Vagina (tissue), 2 donors: ENCODE measurements around the gene GNL1. TPM values are rescaled to one million over a fixed set of nuclear protein-coding genes. Genes with fewer than 3 reads are reported as not detected.
A peak's percentile ranks its signal among the peaks of the same experiment; 100 is the strongest.

ENCODE experiments used
- DNase-seq, 2 donors: peaks; one replicate each; pipeline ENCODE4 v3.0.0-alpha.2; 2017; ENCODE audit errors: extremely low spot score in 2 of 2
- H3K27ac ChIP-seq: fragments of 200-600 bp; sonication (generic); one replicate; pipeline ENCODE4 v1.5.1; 2019
- H3K27me3 ChIP-seq: fragments of 200-600 bp; sonication (generic); one replicate; pipeline ENCODE4 v1.5.1; 2019
- H3K36me3 ChIP-seq, 2 donors: fragments of 200-600 bp; sonication (generic); one replicate each; pipeline ENCODE4 v1.5.1; 2017 to 2019
- H3K4me1 ChIP-seq: fragments of 200-600 bp; sonication (generic); one replicate; pipeline ENCODE4 v1.5.1; 2019
- H3K4me3 ChIP-seq, 2 donors: fragments of 200-600 bp; sonication (generic); 1 replicate in 1 of 2; 2 replicates in 1 of 2; pipeline ENCODE4 v1.5.1; 2016 to 2019
- H3K9me3 ChIP-seq: fragments of 200-600 bp; sonication (generic); one replicate; pipeline ENCODE4 v1.5.1; 2019
- POLR2A ChIP-seq, 2 donors: fragments of 450-650 bp; IDR thresholded peaks; one replicate each; pipeline ENCODE4 v1.6.1; 2017; ENCODE audit warnings: antibody characterized with exemption in 2 of 2, mild to moderate bottlenecking in 2 of 2, moderate library complexity in 2 of 2
- POLR2AphosphoS5 ChIP-seq, 2 donors: sonication (generic); formaldehyde crosslinking; IDR thresholded peaks; one replicate each; pipeline ENCODE4 v1.9.0; 2017; ENCODE audit warnings: antibody characterized with exemption in 2 of 2, mild to moderate bottlenecking in 2 of 2, low read depth in 1 of 2; ENCODE audit not compliant: insufficient read depth in 1 of 2
- intact Hi-C: fragments of 100-400 bp; cut with DNase I; formaldehyde crosslinking; loops from one replicate; pipeline ENCODE4 v1.15.1; 2023
- total RNA-seq: library from RNA; depleted of rRNA; stranded (reverse); fragments of >200 nt; gene quantifications from one replicate; pipeline ENCODE4 v1.2.3, GENCODE V29; 2016
- TF ChIP-seq, protein P1 (sequence below), 3 experiments: fragments of 450-650 bp in 2 of 3; fragments of 200-600 bp in 1 of 3; sonication (generic) in 1 of 3; IDR thresholded peaks; one replicate each; pipeline ENCODE4 v1.5.1; 2017 to 2019; ENCODE audit warnings: antibody characterized with exemption in 3 of 3, mild to moderate bottlenecking in 2 of 3, moderate library complexity in 2 of 3

GNL1 gene
- total RNA-seq, 1 donor from 2014 or later = 24.1 TPM

DNA sequence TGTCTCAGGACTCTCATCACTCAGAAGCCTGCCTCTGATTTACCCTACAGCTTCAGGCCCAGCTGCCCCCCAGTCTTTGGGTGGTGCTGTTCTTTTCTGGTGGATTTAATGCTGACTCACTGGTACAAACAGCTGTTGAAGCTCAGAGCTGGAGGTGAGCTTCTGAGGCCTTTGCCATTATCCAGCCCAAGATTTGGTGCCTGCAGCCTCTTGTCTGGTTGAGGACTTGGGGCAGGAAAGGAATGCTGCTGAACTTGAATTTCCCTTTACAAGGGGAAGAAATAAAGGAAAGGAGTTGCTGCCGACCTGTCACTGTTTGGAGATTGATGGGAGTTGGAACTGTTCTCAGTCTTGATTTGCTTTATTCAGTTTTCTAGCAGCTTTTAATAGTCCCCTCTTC is 34.7 kb upstream of the GNL1 start:
- H3K27me3 ChIP-seq = no peaks in the 10 kb centered on the region
- peaks cover 22% of the 10 kb centered on the region for H3K4me1 ChIP-seq
- no peak for DNase-seq
- peak overlapping the region; percentile 67 for H3K27ac ChIP-seq
- H3K4me3 ChIP-seq = no peak overlapping the region
- peaks cover 3 to 47% of the 10 kb centered on the region in 2 donors for H3K36me3 ChIP-seq
- no peaks in the 10 kb centered on the region for H3K9me3 ChIP-seq
- intact Hi-C loops = no loop called here
- peak in 1 of 2 donors; percentile 77 for TF ChIP-seq POLR2AphosphoS5 (IDR thresholded peaks at IDR 0.05; ENCODE audit: insufficient read depth in 1 of 2, low read depth in 1 of 2)
- TF ChIP-seq, protein P1, sequence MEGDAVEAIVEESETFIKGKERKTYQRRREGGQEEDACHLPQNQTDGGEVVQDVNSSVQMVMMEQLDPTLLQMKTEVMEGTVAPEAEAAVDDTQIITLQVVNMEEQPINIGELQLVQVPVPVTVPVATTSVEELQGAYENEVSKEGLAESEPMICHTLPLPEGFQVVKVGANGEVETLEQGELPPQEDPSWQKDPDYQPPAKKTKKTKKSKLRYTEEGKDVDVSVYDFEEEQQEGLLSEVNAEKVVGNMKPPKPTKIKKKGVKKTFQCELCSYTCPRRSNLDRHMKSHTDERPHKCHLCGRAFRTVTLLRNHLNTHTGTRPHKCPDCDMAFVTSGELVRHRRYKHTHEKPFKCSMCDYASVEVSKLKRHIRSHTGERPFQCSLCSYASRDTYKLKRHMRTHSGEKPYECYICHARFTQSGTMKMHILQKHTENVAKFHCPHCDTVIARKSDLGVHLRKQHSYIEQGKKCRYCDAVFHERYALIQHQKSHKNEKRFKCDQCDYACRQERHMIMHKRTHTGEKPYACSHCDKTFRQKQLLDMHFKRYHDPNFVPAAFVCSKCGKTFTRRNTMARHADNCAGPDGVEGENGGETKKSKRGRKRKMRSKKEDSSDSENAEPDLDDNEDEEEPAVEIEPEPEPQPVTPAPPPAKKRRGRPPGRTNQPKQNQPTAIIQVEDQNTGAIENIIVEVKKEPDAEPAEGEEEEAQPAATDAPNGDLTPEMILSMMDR (IDR thresholded peaks at IDR 0.05) = no peak

DNA sequence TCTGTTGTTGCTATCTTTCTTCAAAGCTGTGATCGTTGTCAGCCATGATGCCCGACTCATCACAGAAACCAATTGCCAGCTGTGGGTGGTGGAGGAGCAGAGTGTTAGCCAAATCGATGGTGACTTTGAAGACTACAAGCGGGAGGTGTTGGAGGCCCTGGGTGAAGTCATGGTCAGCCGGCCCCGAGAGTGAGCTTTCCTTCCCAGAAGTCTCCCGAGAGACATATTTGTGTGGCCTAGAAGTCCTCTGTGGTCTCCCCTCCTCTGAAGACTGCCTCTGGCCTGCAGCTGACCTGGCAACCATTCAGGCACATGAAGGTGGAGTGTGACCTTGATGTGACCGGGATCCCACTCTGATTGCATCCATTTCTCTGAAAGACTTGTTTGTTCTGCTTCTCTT is 34.2 kb upstream of the GNL1 start:
- Histone ChIP-seq H3K9me3 (no peaks in the 10 kb centered on the region), H3K27me3 (no peaks in the 10 kb centered on the region), H3K4me3 (no peak overlapping the region), H3K27ac (peak overlapping the region; percentile 67), H3K36me3 (peaks cover 3 to 52% of the 10 kb centered on the region in 2 donors), H3K4me1 (peaks cover 22% of the 10 kb centered on the region)
- TF ChIP-seq POLR2AphosphoS5 (IDR thresholded peaks at IDR 0.05; ENCODE audit: insufficient read depth in 1 of 2, low read depth in 1 of 2) = no peak
- no peak for DNase-seq
- intact Hi-C loops = no loop called here

DNA sequence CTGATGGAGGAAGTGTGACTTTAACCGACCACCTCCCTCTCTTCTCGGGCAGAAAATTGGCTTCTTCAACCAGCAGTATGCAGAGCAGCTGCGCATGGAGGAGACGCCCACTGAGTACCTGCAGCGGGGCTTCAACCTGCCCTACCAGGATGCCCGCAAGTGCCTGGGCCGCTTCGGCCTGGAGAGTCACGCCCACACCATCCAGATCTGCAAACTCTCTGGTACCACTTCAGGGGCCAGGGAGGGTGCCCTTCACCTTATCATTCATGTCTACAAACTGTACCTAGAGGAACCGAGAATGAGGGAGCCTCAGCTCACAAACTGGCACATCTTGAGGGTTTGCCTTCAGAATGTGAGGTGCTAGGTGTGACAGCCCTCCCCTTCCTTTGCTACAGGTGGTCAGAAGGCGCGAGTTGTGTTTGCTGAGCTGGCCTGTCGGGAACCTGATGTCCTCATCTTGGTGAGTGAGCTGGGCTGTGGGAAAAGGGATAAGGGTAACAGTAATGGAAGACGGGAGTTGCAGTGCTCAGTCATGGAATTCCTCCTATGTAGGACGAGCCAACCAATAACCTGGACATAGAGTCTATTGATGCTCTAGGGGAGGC is 33.6 kb upstream of the GNL1 start:
- DNase-seq = no peak
- Histone ChIP-seq H3K27ac (peak overlapping the region; percentile 67), H3K4me1 (peaks cover 22% of the 10 kb centered on the region), H3K9me3 (no peaks in the 10 kb centered on the region), H3K36me3 (peaks cover 3 to 58% of the 10 kb centered on the region in 2 donors), H3K4me3 (no peak overlapping the region), H3K27me3 (no peaks in the 10 kb centered on the region)
- no peak for TF ChIP-seq POLR2AphosphoS5 (IDR thresholded peaks at IDR 0.05; ENCODE audit: insufficient read depth in 1 of 2, low read depth in 1 of 2)
- TF ChIP-seq, protein P1 (IDR thresholded peaks at IDR 0.05) = no peak
- TF ChIP-seq POLR2A (IDR thresholded peaks at IDR 0.05) = no peak
- intact Hi-C loops = no loop called here

GRCh38 chr6:30583921-30584320 is 27.6 kb upstream of the GNL1 start:
- Histone ChIP-seq H3K27ac (no peak overlapping the region), H3K9me3 (no peaks in the 10 kb centered on the region), H3K4me3 (no peak overlapping the region), H3K27me3 (no peaks in the 10 kb centered on the region), H3K4me1 (no peaks in the 10 kb centered on the region), H3K36me3 (peaks cover 0 to 90% of the 10 kb centered on the region in 2 donors)
- no peak for TF ChIP-seq POLR2AphosphoS5 (IDR thresholded peaks at IDR 0.05; ENCODE audit: insufficient read depth in 1 of 2, low read depth in 1 of 2)
- TF ChIP-seq, protein P1 (IDR thresholded peaks at IDR 0.05) = no peak
- TF ChIP-seq POLR2A (IDR thresholded peaks at IDR 0.05) = no peak
- DNase-seq = no peak
- intact Hi-C loops = no loop called here

DNA sequence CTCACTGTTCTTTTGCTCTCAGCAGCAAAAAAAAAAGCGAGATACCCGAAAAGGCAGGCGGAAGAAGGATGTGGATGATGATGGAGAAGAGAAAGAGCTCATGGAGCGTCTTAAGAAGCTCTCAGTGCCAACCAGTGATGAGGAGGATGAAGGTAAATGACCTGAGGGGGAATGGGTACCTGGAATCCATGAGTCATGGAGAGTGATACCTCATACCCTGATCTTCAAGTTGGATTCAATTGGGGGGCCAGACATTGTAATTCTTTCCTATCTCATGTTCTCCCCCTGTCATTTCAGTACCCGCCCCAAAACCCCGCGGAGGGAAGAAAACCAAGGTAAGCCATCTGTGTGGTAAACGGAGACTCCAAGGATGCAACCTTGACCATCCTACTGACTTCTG is 21.8 kb upstream of the GNL1 start:
- Histone ChIP-seq H3K36me3 (peaks cover 0 to 62% of the 10 kb centered on the region in 2 donors), H3K27me3 (no peaks in the 10 kb centered on the region), H3K27ac (no peak overlapping the region), H3K9me3 (no peaks in the 10 kb centered on the region), H3K4me3 (no peak overlapping the region), H3K4me1 (peaks cover 19% of the 10 kb centered on the region)
- DNase-seq = no peak
- no peak for TF ChIP-seq POLR2A (IDR thresholded peaks at IDR 0.05)
- no peak for TF ChIP-seq POLR2AphosphoS5 (IDR thresholded peaks at IDR 0.05; ENCODE audit: insufficient read depth in 1 of 2, low read depth in 1 of 2)
- intact Hi-C loops = no loop called here

GRCh38 chr6:30573113-30573512 is 16.8 kb upstream of the GNL1 start:
- TF ChIP-seq POLR2AphosphoS5 (IDR thresholded peaks at IDR 0.05; ENCODE audit: insufficient read depth in 1 of 2, low read depth in 1 of 2) = no peak
- no peak for TF ChIP-seq POLR2A (IDR thresholded peaks at IDR 0.05)
- TF ChIP-seq, protein P1 (IDR thresholded peaks at IDR 0.05) = no peak
- Histone ChIP-seq H3K9me3 (no peaks in the 10 kb centered on the region), H3K4me1 (peaks cover 48% of the 10 kb centered on the region), H3K4me3 (no peak overlapping the region), H3K27ac (no peak overlapping the region), H3K36me3 (peaks cover 0 to 12% of the 10 kb centered on the region in 2 donors), H3K27me3 (no peaks in the 10 kb centered on the region)
- intact Hi-C loops = no loop called here
- DNase-seq = no peak
